PC-9 (cell line): ENCODE measurements around the gene LMAN2. TPM values are rescaled to one million over a fixed set of nuclear protein-coding genes. Genes with fewer than 3 reads are reported as not detected.

Experiments
- BruUV-seq: library from RNA; stranded (reverse); fragments of 400-500 nt; replicated peaks from 2 replicates; lab custom pipeline; 2021; lab: Mats Ljungman, UMichigan
- CTCF ChIA-PET: fragments of 300-600 bp; sonication (Branson Sonifier 250); formaldehyde crosslinking; loops from one replicate; lab custom pipeline; 2022; ENCODE audit warnings: antibody characterized with exemption; lab: Charles Lee
- POLR2A ChIA-PET: fragments of 300-600 bp; sonication (Branson Sonifier 250); formaldehyde crosslinking; loops from one replicate; lab custom pipeline; 2022; ENCODE audit warnings: antibody characterized with exemption; ENCODE audit not compliant: unreplicated experiment; lab: Charles Lee
- DNase-seq, 2 experiments: peaks; one replicate each; pipeline versions ENCODE4 v3.0.0 to v3.0.0-alpha.2; 2015 to 2022; ENCODE audit warnings: mixed read lengths in 1 of 2
- H2AFZ ChIP-seq: fragments of 200-600 bp; sonication (generic); 2 replicates; pipeline ENCODE4 v1.8.1; 2017; ENCODE audit warnings: antibody characterized with exemption
- H3F3A ChIP-seq: fragments of 200-600 bp; sonication (generic); 2 replicates; pipeline ENCODE4 v1.8.1; 2017; ENCODE audit warnings: antibody characterized with exemption, mild to moderate bottlenecking, low read depth; ENCODE audit not compliant: insufficient read depth
- H3K27ac ChIP-seq: fragments of 200-600 bp; sonication (generic); 2 replicates; pipeline ENCODE4 v1.6.1; 2016; ENCODE audit warnings: mixed run types
- H3K27me3 ChIP-seq: fragments of 200-600 bp; sonication (generic); 2 replicates; pipeline ENCODE4 v1.6.1; 2016; ENCODE audit warnings: low read depth, mixed run types; ENCODE audit not compliant: insufficient read depth
- H3K36me3 ChIP-seq: fragments of 200-600 bp; sonication (generic); 2 replicates; pipeline ENCODE4 v1.6.1; 2016; ENCODE audit warnings: low read depth, mixed run types
- H3K4me1 ChIP-seq: fragments of 200-600 bp; sonication (generic); replicated peaks from 2 replicates; pipeline ENCODE4 v1.6.1; 2016; ENCODE audit warnings: mixed run types; ENCODE audit not compliant: insufficient read depth
- H3K4me2 ChIP-seq: fragments of 200-600 bp; sonication (generic); 2 replicates; pipeline ENCODE4 v1.6.1; 2017; ENCODE audit warnings: mixed run types
- H3K4me3 ChIP-seq: fragments of 200-600 bp; sonication (generic); 2 replicates; pipeline ENCODE4 v1.6.1; 2016; ENCODE audit warnings: mixed run types
- H3K79me2 ChIP-seq: fragments of 200-600 bp; sonication (generic); 2 replicates; pipeline ENCODE4 v1.6.1; 2017; ENCODE audit warnings: low read depth, mixed run types
- H3K9me2 ChIP-seq: fragments of 200-600 bp; sonication (generic); 2 replicates; pipeline ENCODE4 v1.8.1; 2017; ENCODE audit warnings: mild to moderate bottlenecking; ENCODE audit not compliant: insufficient read depth
- H3K9me3 ChIP-seq: fragments of 200-600 bp; sonication (generic); 2 replicates; pipeline ENCODE4 v1.8.1; 2016; ENCODE audit warnings: low read depth; ENCODE audit not compliant: insufficient read depth
- H4K20me1 ChIP-seq: fragments of 200-600 bp; sonication (generic); 2 replicates; pipeline ENCODE4 v1.8.1; 2017; ENCODE audit not compliant: insufficient read depth
- EZH2 ChIP-seq: fragments of 200-600 bp; sonication (generic); IDR thresholded peaks from 2 replicates; pipeline ENCODE4 v1.8.0; 2017; ENCODE audit warnings: antibody characterized with exemption, low read depth
- intact Hi-C: fragments of 100-400 bp; cut with micrococcal nuclease; formaldehyde crosslinking; loops from one replicate; pipeline ENCODE4 v1.10.0; 2022; ENCODE audit not compliant: unreplicated experiment
- total RNA-seq: library from RNA; stranded (reverse); gene quantifications from 2 replicates; pipeline ENCODE4 v1.2.3, GENCODE V29; 2021
- TF ChIP-seq, protein P1 (sequence below): fragments of 200-600 bp; sonication (generic); conservative IDR thresholded peaks from 2 replicates; pipeline ENCODE4 v1.6.1; 2017; ENCODE audit warnings: mixed run types, antibody characterized with exemption, mild to moderate bottlenecking, moderate library complexity

The LMAN2 gene
- total RNA-seq, 1 experiment from 2014 or later, result 153 TPM

DNA sequence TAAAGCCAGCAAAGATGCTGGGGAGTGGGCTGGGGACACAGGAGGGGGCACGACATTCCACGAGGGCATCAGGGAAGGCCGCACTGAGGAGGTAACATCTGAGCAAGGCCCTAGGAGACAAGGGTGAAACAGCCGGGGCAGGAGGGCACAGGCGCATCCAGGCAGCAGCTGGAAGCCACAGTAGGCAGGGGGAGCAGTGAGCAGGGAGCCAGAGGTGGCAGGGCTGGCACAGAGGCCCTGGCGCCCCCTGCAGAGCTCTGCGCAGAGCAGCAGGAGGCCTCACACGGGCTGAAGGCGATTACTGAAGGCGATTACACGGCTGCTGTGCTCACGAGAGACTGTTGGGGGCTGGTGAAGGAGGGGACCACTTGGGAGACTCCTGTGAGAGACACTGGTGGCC lies 15.4 kb downstream of the LMAN2 start:
- CTCF ChIA-PET, result no interaction called here

DNA sequence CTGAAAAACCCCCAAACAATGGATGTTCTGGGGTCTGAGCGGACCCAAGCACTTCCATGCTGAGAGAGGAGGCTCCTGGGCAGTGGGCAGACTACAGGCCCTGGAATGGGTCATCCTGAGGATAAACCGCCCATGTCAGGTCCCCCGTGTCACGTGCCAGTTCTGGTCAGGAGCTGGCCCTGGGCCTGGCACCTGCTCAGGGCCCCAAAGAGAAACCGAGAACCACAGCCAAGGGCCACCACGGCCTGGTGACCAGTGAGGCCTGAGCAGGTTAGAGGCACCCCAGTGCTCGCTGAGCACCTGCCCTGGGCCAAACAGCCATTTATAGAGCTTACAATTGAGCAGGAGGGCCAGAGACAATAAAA lies 15.8 kb downstream of the LMAN2 start:
- H3K36me3 ChIP-seq, result peaks cover 16% of the 10 kb centered on the region
- H3K4me2 ChIP-seq, result no peak overlapping the region
- H3K9me2 ChIP-seq, result no peaks in the 10 kb centered on the region
- H4K20me1 ChIP-seq, result peaks cover 30% of the 10 kb centered on the region; the same call in 1 of the 2 replicates
- peaks cover 18% of the 10 kb centered on the region for H3K4me1 ChIP-seq
- no peak overlapping the region for H3K4me3 ChIP-seq
- ChIA-PET CTCF (no interaction called here), POLR2A (no interaction called here)
- H3K79me2 ChIP-seq, result peaks cover 13% of the 10 kb centered on the region; the same call in 1 of the 2 replicates
- intact Hi-C loops, result no loop called here
- H2AFZ ChIP-seq, result no peak overlapping the region
- no peaks in the 10 kb centered on the region for H3K27me3 ChIP-seq
- H3K27ac ChIP-seq, result no peak overlapping the region
- H3K9me3 ChIP-seq, result no peaks in the 10 kb centered on the region
- BruUV-seq, result no TSS peak
- no peak for DNase-seq
- TF ChIP-seq, protein P1, sequence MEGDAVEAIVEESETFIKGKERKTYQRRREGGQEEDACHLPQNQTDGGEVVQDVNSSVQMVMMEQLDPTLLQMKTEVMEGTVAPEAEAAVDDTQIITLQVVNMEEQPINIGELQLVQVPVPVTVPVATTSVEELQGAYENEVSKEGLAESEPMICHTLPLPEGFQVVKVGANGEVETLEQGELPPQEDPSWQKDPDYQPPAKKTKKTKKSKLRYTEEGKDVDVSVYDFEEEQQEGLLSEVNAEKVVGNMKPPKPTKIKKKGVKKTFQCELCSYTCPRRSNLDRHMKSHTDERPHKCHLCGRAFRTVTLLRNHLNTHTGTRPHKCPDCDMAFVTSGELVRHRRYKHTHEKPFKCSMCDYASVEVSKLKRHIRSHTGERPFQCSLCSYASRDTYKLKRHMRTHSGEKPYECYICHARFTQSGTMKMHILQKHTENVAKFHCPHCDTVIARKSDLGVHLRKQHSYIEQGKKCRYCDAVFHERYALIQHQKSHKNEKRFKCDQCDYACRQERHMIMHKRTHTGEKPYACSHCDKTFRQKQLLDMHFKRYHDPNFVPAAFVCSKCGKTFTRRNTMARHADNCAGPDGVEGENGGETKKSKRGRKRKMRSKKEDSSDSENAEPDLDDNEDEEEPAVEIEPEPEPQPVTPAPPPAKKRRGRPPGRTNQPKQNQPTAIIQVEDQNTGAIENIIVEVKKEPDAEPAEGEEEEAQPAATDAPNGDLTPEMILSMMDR, result no peak
- TF ChIP-seq EZH2, result no peak
- peaks cover 20% of the 10 kb centered on the region; the same call in 1 of the 2 replicates for H3F3A ChIP-seq

More for the DNA sequence above, 15.4 kb downstream of the LMAN2 start:
- H4K20me1 ChIP-seq, result peaks cover 30% of the 10 kb centered on the region; the same call in 1 of the 2 replicates
- peaks cover 16% of the 10 kb centered on the region for H3K36me3 ChIP-seq
- no peak overlapping the region for H2AFZ ChIP-seq
- H3K27me3 ChIP-seq, result no peaks in the 10 kb centered on the region
- H3K79me2 ChIP-seq, result peaks cover 14% of the 10 kb centered on the region; the same call in 1 of the 2 replicates
- BruUV-seq, result no TSS peak
- no peak overlapping the region for H3K27ac ChIP-seq
- DNase-seq, result no peak
- no peaks in the 10 kb centered on the region for H3K9me2 ChIP-seq
- intact Hi-C loops, result no loop called here
- H3K4me1 ChIP-seq, result peaks cover 18% of the 10 kb centered on the region
- H3F3A ChIP-seq, result peaks cover 20% of the 10 kb centered on the region; the same call in 1 of the 2 replicates
- H3K4me2 ChIP-seq, result no peak overlapping the region
- POLR2A ChIA-PET, result no interaction called here
- H3K4me3 ChIP-seq, result no peak overlapping the region
- TF ChIP-seq EZH2, result no peak
- TF ChIP-seq, protein P1, result 0 out of 2 replicates have a peak, but pooled peaks have one; percentile 34
- no peaks in the 10 kb centered on the region for H3K9me3 ChIP-seq

DNA sequence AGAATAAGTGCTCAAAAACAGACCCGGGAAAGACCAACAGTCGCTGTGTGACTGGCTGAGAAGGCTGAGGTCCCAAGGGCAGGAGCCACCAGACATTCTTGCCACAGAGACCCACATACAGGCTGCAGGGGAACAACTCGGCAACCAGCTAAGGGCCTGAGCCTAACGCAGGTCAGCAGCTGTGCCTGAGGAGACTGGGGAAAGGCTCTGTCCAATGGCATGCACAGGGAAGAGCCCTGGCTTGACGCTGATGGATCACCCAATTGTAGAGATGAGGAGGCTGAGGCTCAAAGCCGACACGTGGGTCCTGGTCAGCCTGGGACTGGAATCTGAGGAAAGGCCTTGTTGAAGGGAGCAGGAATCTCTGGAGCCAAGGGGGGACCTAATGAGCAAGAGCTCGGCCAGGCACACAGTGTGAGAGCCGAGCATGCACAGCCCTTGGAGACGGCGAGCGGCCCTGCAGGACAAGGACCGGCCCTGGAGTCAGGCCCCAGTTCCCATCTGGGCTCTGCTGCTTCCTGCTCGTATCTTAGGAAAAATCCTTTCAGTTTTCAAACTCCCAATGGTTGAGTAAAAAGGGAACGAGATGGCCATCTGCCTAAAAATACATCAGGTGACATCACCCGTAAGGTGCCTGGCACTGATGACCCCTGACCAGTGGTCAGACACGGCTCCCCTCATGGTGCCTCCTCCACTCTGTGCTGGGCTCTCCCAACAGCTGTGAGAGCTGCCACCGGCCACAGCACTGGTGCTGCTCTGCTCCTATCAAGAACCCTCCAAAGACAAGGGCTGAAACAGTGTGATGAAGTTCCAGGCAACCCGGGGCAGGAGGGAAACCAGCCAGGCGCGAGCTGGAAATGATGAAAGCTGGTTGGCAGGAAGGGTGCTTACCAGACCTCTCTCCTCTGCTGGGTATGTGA lies 16.4 kb downstream of the LMAN2 start:
- BruUV-seq, result no TSS peak
- CTCF ChIA-PET, result no interaction called here

More for the DNA sequence above, 16.4 kb downstream of the LMAN2 start:
- peaks cover 30% of the 10 kb centered on the region; the same call in 1 of the 2 replicates for H4K20me1 ChIP-seq
- intact Hi-C loops, result no loop called here
- H3K9me2 ChIP-seq, result no peaks in the 10 kb centered on the region
- H3K36me3 ChIP-seq, result peaks cover 16% of the 10 kb centered on the region
- H2AFZ ChIP-seq, result no peak overlapping the region
- peaks cover 10% of the 10 kb centered on the region; the same call in 1 of the 2 replicates for H3K79me2 ChIP-seq
- peaks cover 14% of the 10 kb centered on the region for H3K4me1 ChIP-seq
- H3K4me3 ChIP-seq, result no peak overlapping the region
- no peak for DNase-seq
- H3K27ac ChIP-seq, result no peak overlapping the region
- no peak overlapping the region for H3K4me2 ChIP-seq
- TF ChIP-seq EZH2, result no peak
- TF ChIP-seq, protein P1, result no peak
- H3K27me3 ChIP-seq, result no peaks in the 10 kb centered on the region
- H3F3A ChIP-seq, result peaks cover 15% of the 10 kb centered on the region; the same call in 1 of the 2 replicates
- POLR2A ChIA-PET, result no interaction called here
- no peaks in the 10 kb centered on the region for H3K9me3 ChIP-seq
